Small intestine (tissue), 7 donors: ENCODE results near the gene FLT3LG. TPM values are rescaled to one million over a fixed set of nuclear protein-coding genes. Genes with fewer than 3 reads are reported as not detected.
A peak's percentile ranks its signal among the peaks of the same experiment; 100 is the strongest.

Experiments used
- DNase-seq, 2 donors: peaks; one replicate each; pipeline versions ENCODE4 v3.0.0 to v3.0.0-alpha.2; 2013
- FAIRE-seq: peaks from 2 replicates; lab custom pipeline; 2012; peaks lifted over from hg19 to GRCh38; lab: Jason Lieb, UNC
- H3K27ac ChIP-seq, 3 donors: one replicate each; pipeline ENCODE4 v1.5.1; 2013; ENCODE audit warnings: low read length in 2 of 3, mild to moderate bottlenecking in 2 of 3, control low read depth in 1 of 3, inconsistent platforms in 1 of 3, low read depth in 1 of 3, moderate library complexity in 1 of 3
- H3K27me3 ChIP-seq, 3 donors: one replicate each; pipeline ENCODE4 v1.6.1; 2013; ENCODE audit warnings: low read length in 3 of 3, inconsistent platforms in 1 of 3; ENCODE audit not compliant: control insufficient read depth in 3 of 3, insufficient read depth in 3 of 3
- H3K36me3 ChIP-seq, 3 donors: one replicate each; pipeline ENCODE4 v1.6.1; 2013; ENCODE audit warnings: low read length in 3 of 3, inconsistent platforms in 1 of 3, low read depth in 1 of 3, mild to moderate bottlenecking in 1 of 3, moderate library complexity in 1 of 3; ENCODE audit not compliant: control insufficient read depth in 3 of 3, insufficient read depth in 2 of 3
- H3K4me1 ChIP-seq, 3 donors: one replicate each; pipeline ENCODE4 v1.6.1; 2013; ENCODE audit warnings: low read length in 2 of 3, inconsistent platforms in 1 of 3, low read depth in 1 of 3, mild to moderate bottlenecking in 1 of 3, moderate library complexity in 1 of 3; ENCODE audit not compliant: control insufficient read depth in 3 of 3, insufficient read depth in 2 of 3
- H3K4me3 ChIP-seq, 3 donors: one replicate each; pipeline ENCODE4 v1.5.1; 2013; ENCODE audit warnings: low read length in 3 of 3, control low read depth in 1 of 3, inconsistent platforms in 1 of 3, low read depth in 1 of 3, mild to moderate bottlenecking in 1 of 3, moderate library complexity in 1 of 3
- H3K9me3 ChIP-seq, 2 donors: one replicate each; pipeline ENCODE4 v1.6.1; 2013; ENCODE audit warnings: low read depth in 1 of 2, low read length in 1 of 2; ENCODE audit not compliant: control insufficient read depth in 2 of 2, insufficient read depth in 1 of 2
- WGBS, 3 donors: extraction: QIAGEN DNeasy Blood & Tissue Kit; methylation state at CpG; one replicate each; pipeline ENCODE4 v1.1.7; 2013; 5-methylcytosine and 5-hydroxymethylcytosine counted together
- polyA plus RNA-seq, 4 donors: library from polyadenylated mRNA; stranded (reverse) in 3 of 4; unstranded in 1 of 4; fragments of 200-250 nt in 3 of 4; fragments of 120-200 nt in 1 of 4; gene quantifications; one replicate each; pipeline versions ENCODE4 v1.2.1 to v1.2.3, GENCODE V29; 2013
- donor health status: healthy with polysubstance abuse.
- donor health status: control.
- donor health status: control.
- donor health status: Bipolar disorder and iron deficiency.
- donor health status: healthy.

FLT3LG gene
- polyA plus RNA-seq, 4 donors: 4.9 to 10.0 (median 8.2) TPM

- FAIRE-seq: no peak
- Histone ChIP-seq H3K27ac (peak overlapping the region; percentile 81 to 92 (median 85)), H3K9me3 (no peaks in the 10 kb centered on the region), H3K4me1 (peaks cover 5 to 57% (median 13%) of the 10 kb centered on the region in 3 donors), H3K4me3 (peak overlapping the region; percentile 3 to 41 (median 37)), H3K36me3 (peaks cover 9 to 36% (median 17%) of the 10 kb centered on the region in 3 donors), H3K27me3 (no peaks in the 10 kb centered on the region)
- 24 to 53% (median 32%) methylated on average over 18 to 19 of the region's 19 CpGs for WGBS, 3 donors
- no peak for DNase-seq
These were observed 25.1 kb downstream of the FLT3LG start for GRCh38 chr19:49499030-49499670.

GRCh38 chr19:49502866-49503581 is 29.0 kb downstream of the FLT3LG start:
- Histone ChIP-seq H3K27me3 (no peaks in the 10 kb centered on the region), H3K27ac (peak overlapping the region in 1 of 3 donors; percentile 22), H3K36me3 (peaks cover 4 to 24% (median 11%) of the 10 kb centered on the region in 3 donors), H3K4me1 (peaks cover 0 to 54% (median 9%) of the 10 kb centered on the region in 3 donors), H3K9me3 (no peaks in the 10 kb centered on the region), H3K4me3 (no peak overlapping the region)
- WGBS, 3 donors: 45 to 52% (median 48%) methylated on average over 14 of the region's 14 CpGs
- DNase-seq (peak; percentile 75 to 80), FAIRE-seq (no peak)

- no peak for DNase-seq
- WGBS, 3 donors: 68 to 79% (median 77%) methylated on average over 9 of the region's 9 CpGs
- Histone ChIP-seq H3K4me1 (peaks cover 0 to 49% (median 9%) of the 10 kb centered on the region in 3 donors), H3K36me3 (peaks cover 0 to 18% (median 10%) of the 10 kb centered on the region in 3 donors), H3K4me3 (no peak overlapping the region), H3K27me3 (no peaks in the 10 kb centered on the region), H3K27ac (peak overlapping the region in 1 of 3 donors; percentile 22), H3K9me3 (no peaks in the 10 kb centered on the region)
- FAIRE-seq: no peak
These were observed 29.6 kb downstream of the FLT3LG start for GRCh38 chr19:49503582-49503962.

GRCh38 chr19:49506575-49507105 is 32.6 kb downstream of the FLT3LG start:
- no peak for FAIRE-seq
- H3K9me3 ChIP-seq: no peaks in the 10 kb centered on the region
- WGBS, 3 donors: 26 to 34% (median 31%) methylated on average over 8 of the region's 8 CpGs
- H3K36me3 ChIP-seq: no peaks in the 10 kb centered on the region
- no peaks in the 10 kb centered on the region for H3K27me3 ChIP-seq
- peaks cover 0 to 26% (median 0%) of the 10 kb centered on the region in 3 donors for H3K4me1 ChIP-seq
- H3K4me3 ChIP-seq: no peak overlapping the region
- DNase-seq: peak; percentile 88
- no peak overlapping the region for H3K27ac ChIP-seq

GRCh38 chr19:49507803-49508494 is 33.9 kb downstream of the FLT3LG start:
- Histone ChIP-seq H3K36me3 (no peaks in the 10 kb centered on the region), H3K27me3 (no peaks in the 10 kb centered on the region), H3K27ac (no peak overlapping the region), H3K4me1 (peaks cover 0 to 29% (median 0%) of the 10 kb centered on the region in 3 donors), H3K4me3 (no peak overlapping the region), H3K9me3 (no peaks in the 10 kb centered on the region)
- DNase-seq (no peak), FAIRE-seq (no peak)
- 80 to 89% (median 86%) methylated on average over 12 of the region's 12 CpGs for WGBS, 3 donors

GRCh38 chr19:49512970-49513745 is 39.1 kb downstream of the FLT3LG start:
- H3K27me3 ChIP-seq: no peaks in the 10 kb centered on the region
- peaks cover 0 to 33% (median 0%) of the 10 kb centered on the region in 3 donors for H3K4me1 ChIP-seq
- WGBS, 3 donors: 0 to 1% (median 0%) methylated on average over 19 to 50 of the region's 50 CpGs
- DNase-seq: peak; percentile 88 to 89
- peak overlapping the region; percentile 69 to 97 (median 74) for H3K4me3 ChIP-seq
- H3K9me3 ChIP-seq: no peaks in the 10 kb centered on the region
- peaks cover 0 to 40% (median 0%) of the 10 kb centered on the region in 3 donors for H3K36me3 ChIP-seq
- peak overlapping the region; percentile 88 to 94 (median 90) for H3K27ac ChIP-seq
- FAIRE-seq: no peak

- Histone ChIP-seq H3K9me3 (no peaks in the 10 kb centered on the region), H3K27ac (peak overlapping the region; percentile 71 to 94 (median 84)), H3K4me3 (peak overlapping the region; percentile 69 to 97 (median 74)), H3K36me3 (peaks cover 0 to 44% (median 0%) of the 10 kb centered on the region in 3 donors), H3K27me3 (no peaks in the 10 kb centered on the region), H3K4me1 (peaks cover 0 to 33% (median 0%) of the 10 kb centered on the region in 3 donors)
- FAIRE-seq: no peak
- peak in 1 of 2 donors; percentile 50 for DNase-seq
- 12 to 39% (median 20%) methylated on average over 11 to 12 of the region's 12 CpGs for WGBS, 3 donors
These were observed 39.7 kb downstream of the FLT3LG start for GRCh38 chr19:49513746-49514118.
